ENCODE measurements around the gene NRG3.

DNA sequence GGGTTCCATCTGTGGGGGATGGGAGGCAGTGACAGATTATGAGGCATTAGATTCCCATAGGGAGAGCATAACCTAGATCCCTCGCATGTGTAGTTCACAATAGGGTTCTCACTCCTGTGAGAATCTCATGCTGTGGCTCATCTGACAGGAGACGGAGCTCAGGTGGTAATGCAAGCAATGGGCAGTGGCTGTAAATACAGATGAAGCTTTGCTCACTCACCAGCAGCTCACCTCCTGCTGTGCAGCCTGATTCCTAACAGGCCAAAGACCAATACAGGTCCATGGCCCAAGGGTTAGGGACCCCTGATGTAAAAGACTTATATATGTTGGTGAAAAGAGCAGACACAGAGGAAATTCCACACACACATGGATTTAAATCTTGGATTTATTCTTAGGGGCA lies 370.2 kb downstream of the NRG3 start:
- no peak for TF ChIP-seq POLR2A (IDR thresholded peaks at IDR 0.05)
- TF ChIP-seq, protein P1, sequence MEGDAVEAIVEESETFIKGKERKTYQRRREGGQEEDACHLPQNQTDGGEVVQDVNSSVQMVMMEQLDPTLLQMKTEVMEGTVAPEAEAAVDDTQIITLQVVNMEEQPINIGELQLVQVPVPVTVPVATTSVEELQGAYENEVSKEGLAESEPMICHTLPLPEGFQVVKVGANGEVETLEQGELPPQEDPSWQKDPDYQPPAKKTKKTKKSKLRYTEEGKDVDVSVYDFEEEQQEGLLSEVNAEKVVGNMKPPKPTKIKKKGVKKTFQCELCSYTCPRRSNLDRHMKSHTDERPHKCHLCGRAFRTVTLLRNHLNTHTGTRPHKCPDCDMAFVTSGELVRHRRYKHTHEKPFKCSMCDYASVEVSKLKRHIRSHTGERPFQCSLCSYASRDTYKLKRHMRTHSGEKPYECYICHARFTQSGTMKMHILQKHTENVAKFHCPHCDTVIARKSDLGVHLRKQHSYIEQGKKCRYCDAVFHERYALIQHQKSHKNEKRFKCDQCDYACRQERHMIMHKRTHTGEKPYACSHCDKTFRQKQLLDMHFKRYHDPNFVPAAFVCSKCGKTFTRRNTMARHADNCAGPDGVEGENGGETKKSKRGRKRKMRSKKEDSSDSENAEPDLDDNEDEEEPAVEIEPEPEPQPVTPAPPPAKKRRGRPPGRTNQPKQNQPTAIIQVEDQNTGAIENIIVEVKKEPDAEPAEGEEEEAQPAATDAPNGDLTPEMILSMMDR (IDR thresholded peaks at IDR 0.05): no peak
